Measurements from ENCODE around the gene ZNG1A.
"Not testable (repeated sequence)": the region's sequence is repeated elsewhere in the genome, so short reads cannot be mapped to it uniquely, and the experiment has no call there.

DNA sequence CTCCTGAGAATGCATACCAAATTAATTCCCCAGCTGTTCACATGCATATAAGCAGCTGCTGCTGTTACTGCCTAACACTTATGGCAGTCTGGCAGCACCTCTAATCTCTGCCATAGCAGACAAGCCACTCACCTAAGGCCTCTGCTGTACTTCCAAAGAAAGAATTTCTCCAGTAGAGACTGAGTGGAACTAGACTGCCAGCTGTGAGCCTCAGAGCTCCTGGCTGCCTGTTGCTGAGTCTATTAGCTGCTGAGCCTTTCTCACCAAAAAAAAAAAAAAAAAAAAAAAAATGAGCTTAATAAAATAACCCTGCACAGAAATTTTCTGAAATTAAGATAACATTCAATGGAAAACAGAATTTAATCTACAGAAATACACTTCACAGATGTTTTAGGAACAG is 27.7 kb downstream of the ZNG1A start:
- TF ChIP-seq, protein P1, sequence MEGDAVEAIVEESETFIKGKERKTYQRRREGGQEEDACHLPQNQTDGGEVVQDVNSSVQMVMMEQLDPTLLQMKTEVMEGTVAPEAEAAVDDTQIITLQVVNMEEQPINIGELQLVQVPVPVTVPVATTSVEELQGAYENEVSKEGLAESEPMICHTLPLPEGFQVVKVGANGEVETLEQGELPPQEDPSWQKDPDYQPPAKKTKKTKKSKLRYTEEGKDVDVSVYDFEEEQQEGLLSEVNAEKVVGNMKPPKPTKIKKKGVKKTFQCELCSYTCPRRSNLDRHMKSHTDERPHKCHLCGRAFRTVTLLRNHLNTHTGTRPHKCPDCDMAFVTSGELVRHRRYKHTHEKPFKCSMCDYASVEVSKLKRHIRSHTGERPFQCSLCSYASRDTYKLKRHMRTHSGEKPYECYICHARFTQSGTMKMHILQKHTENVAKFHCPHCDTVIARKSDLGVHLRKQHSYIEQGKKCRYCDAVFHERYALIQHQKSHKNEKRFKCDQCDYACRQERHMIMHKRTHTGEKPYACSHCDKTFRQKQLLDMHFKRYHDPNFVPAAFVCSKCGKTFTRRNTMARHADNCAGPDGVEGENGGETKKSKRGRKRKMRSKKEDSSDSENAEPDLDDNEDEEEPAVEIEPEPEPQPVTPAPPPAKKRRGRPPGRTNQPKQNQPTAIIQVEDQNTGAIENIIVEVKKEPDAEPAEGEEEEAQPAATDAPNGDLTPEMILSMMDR (IDR thresholded peaks at IDR 0.05; ENCODE audit: low read length) = not testable (repeated sequence)
- not testable (repeated sequence) for TF ChIP-seq EZH2 (IDR thresholded peaks at IDR 0.05; ENCODE audit: borderline replicate concordance, low read length)

All from OCI-LY1 (cell line).